Endothelial cell (in vitro differentiated cells): ENCODE results near the gene STARD5. TPM values are rescaled to one million over a fixed set of nuclear protein-coding genes. Genes with fewer than 3 reads are reported as not detected.

Experiments used
- DNase-seq: peaks from one replicate; pipeline ENCODE4 v3.0.0; 2021; ENCODE audit warnings: low spot score
- H3K27ac Mint-ChIP-seq: one replicate; pipeline ENCODE4 v1.8.0; 2021; ENCODE audit warnings: mixed read lengths, inconsistent platforms; ENCODE audit not compliant: unreplicated experiment
- H3K27me3 Mint-ChIP-seq: one replicate; pipeline ENCODE4 v1.8.0; 2021; ENCODE audit warnings: mild to moderate bottlenecking, moderate library complexity, mixed read lengths, inconsistent platforms; ENCODE audit not compliant: unreplicated experiment
- H3K36me3 Mint-ChIP-seq: one replicate; pipeline ENCODE4 v1.8.0; 2021; ENCODE audit warnings: mild to moderate bottlenecking, low read depth, mixed read lengths, inconsistent platforms; ENCODE audit not compliant: unreplicated experiment
- H3K4me1 Mint-ChIP-seq: one replicate; pipeline ENCODE4 v1.8.0; 2021; ENCODE audit warnings: mild to moderate bottlenecking, mixed read lengths, inconsistent platforms; ENCODE audit not compliant: unreplicated experiment
- H3K4me3 Mint-ChIP-seq: one replicate; pipeline ENCODE4 v1.8.0; 2021; ENCODE audit warnings: mild to moderate bottlenecking, mixed read lengths, inconsistent platforms; ENCODE audit not compliant: unreplicated experiment
- H3K9me3 Mint-ChIP-seq: one replicate; pipeline ENCODE4 v1.8.0; 2021; ENCODE audit warnings: mixed read lengths, inconsistent platforms; ENCODE audit not compliant: unreplicated experiment
- total RNA-seq: library from RNA; stranded (reverse); fragmentation: NEBNext Ultra II Directional; extraction: Animal tissue kit (Norgen Biotek cat#: 25700); gene quantifications from one replicate; pipeline ENCODE4 v1.2.1, GENCODE V29; 2021; ENCODE audit not compliant: unreplicated experiment
- TF ChIP-seq, protein P1 (sequence below): fragments of 200-600 bp; sonication (generic); IDR thresholded peaks from one replicate; pipeline ENCODE4 v1.5.0; 2021; ENCODE audit warnings: antibody characterized with exemption; ENCODE audit not compliant: unreplicated experiment

The STARD5 gene
- total RNA-seq, 1 donor from 2014 or later: 7.3 TPM

DNA sequence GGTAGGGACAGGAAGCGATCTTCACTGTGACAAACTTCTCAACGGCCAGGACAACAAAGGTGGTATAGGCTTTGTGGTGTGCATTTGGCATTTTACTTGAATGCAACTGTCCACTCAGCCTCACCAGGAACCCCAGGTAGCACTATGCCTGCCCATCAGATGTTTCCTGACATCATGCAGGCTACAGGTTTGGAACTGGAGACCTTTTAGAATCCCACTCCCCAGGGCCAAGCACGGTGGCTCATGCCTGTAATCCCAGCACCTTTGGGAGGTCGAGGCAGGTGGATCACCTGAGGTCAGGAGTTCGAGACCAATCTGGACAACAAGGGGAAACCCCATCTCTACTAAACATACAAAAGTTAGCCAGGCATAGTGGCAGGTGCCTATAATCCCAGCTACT is 9.6 kb downstream of the STARD5 start:
- Mint-ChIP-seq H3K36me3 (peaks cover 24% of the 10 kb centered on the region), H3K4me3 (no peak overlapping the region), H3K27me3 (peaks cover 3% of the 10 kb centered on the region), H3K9me3 (no peaks in the 10 kb centered on the region), H3K4me1 (no peaks in the 10 kb centered on the region), H3K27ac (peak overlapping the region; percentile 66)
- TF ChIP-seq, protein P1, sequence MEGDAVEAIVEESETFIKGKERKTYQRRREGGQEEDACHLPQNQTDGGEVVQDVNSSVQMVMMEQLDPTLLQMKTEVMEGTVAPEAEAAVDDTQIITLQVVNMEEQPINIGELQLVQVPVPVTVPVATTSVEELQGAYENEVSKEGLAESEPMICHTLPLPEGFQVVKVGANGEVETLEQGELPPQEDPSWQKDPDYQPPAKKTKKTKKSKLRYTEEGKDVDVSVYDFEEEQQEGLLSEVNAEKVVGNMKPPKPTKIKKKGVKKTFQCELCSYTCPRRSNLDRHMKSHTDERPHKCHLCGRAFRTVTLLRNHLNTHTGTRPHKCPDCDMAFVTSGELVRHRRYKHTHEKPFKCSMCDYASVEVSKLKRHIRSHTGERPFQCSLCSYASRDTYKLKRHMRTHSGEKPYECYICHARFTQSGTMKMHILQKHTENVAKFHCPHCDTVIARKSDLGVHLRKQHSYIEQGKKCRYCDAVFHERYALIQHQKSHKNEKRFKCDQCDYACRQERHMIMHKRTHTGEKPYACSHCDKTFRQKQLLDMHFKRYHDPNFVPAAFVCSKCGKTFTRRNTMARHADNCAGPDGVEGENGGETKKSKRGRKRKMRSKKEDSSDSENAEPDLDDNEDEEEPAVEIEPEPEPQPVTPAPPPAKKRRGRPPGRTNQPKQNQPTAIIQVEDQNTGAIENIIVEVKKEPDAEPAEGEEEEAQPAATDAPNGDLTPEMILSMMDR: no peak
- no peak for DNase-seq

DNA sequence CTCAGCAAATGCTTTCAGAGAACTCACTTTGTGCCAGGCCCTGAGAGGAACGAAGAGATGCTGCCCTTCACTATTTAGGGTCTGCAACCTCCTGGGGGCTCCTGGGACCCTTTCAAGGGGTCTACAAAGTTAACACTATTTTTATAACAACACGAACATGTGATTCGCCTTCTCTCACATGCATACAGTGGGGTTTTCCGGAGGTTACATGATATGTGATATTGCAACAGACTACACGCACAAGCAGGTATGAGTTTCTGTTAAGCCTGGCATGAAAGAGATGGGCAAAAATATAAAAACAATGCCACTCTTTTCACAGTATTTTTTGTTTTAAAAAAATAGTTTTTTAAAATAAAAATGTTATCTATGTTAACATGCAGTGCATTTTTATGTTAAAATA is 10.3 kb downstream of the STARD5 start:
- peaks cover 3% of the 10 kb centered on the region for H3K27me3 Mint-ChIP-seq
- H3K36me3 Mint-ChIP-seq: peaks cover 29% of the 10 kb centered on the region
- no peak for DNase-seq
- no peak overlapping the region for H3K4me3 Mint-ChIP-seq
- TF ChIP-seq, protein P1: no peak
- no peaks in the 10 kb centered on the region for H3K9me3 Mint-ChIP-seq
- no peak overlapping the region for H3K27ac Mint-ChIP-seq
- H3K4me1 Mint-ChIP-seq: no peaks in the 10 kb centered on the region

DNA sequence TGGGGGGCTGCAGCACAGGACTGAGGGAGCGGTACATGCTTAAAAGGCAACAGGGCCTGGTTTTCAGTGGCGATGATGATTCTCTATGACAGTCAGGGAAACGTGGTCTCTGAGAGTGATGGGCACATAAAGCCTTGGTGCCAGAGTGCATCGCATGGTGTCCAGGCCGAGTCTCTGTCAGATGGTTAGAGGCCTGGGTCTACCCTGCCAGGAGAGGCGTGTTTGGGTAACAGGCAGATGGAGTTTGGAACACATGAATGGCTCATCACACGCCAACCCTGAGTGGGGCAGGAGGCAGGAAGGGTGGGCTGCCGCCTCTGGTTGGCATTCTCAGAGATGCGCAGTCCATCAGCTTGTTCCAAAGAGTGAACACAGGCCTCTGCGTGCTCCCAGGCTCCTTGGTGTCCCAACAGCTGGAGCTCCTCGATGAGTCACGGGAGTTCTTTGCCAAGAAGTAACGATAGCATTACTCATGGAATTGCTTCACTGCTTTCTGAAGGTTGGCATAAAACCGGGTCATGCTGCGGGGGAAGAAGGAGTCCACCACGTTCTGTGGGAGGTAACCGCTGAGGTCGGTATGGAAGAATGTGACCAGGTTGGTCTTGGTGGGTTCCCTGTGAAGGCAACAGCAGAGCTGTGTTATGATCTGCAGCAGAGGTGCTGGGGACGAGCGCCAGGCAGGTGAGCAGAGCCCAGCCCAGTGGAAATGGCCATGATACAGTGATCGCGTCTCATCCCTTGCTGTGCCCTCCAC is 11.0 kb downstream of the STARD5 start:
- TF ChIP-seq, protein P1: no peak
- Mint-ChIP-seq H3K4me1 (no peaks in the 10 kb centered on the region), H3K27me3 (peaks cover 3% of the 10 kb centered on the region), H3K4me3 (no peak overlapping the region), H3K36me3 (peaks cover 25% of the 10 kb centered on the region), H3K27ac (no peak overlapping the region), H3K9me3 (no peaks in the 10 kb centered on the region)
- DNase-seq: no peak

DNA sequence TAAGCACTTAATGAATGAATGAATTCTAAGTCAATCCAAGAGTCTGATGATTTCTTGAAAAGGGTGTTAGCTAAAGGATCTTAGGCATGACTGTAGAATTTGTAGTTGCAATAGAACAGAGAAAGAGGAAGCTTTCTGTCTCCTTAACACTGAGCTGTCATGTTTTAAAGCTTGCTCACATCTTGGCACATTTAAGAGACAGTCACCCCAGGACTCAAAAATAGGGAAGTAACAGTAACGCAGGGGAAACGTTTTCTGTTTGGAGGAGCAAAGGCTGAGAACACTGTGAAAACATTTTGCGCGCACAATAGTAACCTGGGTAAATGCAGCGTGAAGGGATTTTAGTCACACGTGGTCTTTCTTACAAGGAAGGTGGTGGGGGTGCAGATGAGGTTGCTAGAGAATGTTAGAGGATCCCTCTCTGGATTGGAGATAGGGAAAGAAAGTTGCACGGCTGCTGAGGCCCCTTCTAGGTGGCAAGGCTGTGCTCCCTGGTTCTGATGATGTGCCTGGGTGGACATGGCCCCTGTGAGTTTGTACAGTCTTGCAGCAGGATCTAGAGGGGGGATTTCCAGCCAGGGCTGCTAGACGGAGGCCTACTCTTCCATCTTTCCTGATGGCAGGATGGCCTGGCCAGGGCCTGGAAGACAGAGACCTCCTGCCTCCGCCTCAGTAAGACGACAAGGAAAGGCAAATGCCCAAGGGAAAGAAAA is 12.0 kb downstream of the STARD5 start:
- H3K27ac Mint-ChIP-seq: no peak overlapping the region
- H3K36me3 Mint-ChIP-seq: peaks cover 33% of the 10 kb centered on the region
- no peaks in the 10 kb centered on the region for H3K4me1 Mint-ChIP-seq

More for the DNA sequence above, 12.0 kb downstream of the STARD5 start:
- no peaks in the 10 kb centered on the region for H3K9me3 Mint-ChIP-seq
- no peak overlapping the region for H3K4me3 Mint-ChIP-seq
- peaks cover 3% of the 10 kb centered on the region for H3K27me3 Mint-ChIP-seq
- no peak for DNase-seq
- TF ChIP-seq, protein P1: no peak
